GM12864 (cell line): ENCODE results near the gene TMEM116.
"Not testable (repeated sequence)": the region's sequence is repeated elsewhere in the genome, so short reads cannot be mapped to it uniquely, and the experiment has no call there.

Source experiments
- DNase-seq: peaks from one replicate; pipeline ENCODE4 v3.0.0-alpha.2; 2011; ENCODE audit warnings: low read depth
- H3K4me3 ChIP-seq: 2 replicates; pipeline ENCODE4 v1.5.1; 2011; ENCODE audit warnings: mild to moderate bottlenecking, low read depth, low read length, control low read depth
- TF ChIP-seq, protein P1 (sequence below): IDR thresholded peaks from 2 replicates; pipeline ENCODE4 v1.5.1; 2011; ENCODE audit warnings: low read depth, mild to moderate bottlenecking, moderate library complexity, low read length, control low read depth, inconsistent platforms; ENCODE audit errors: missing control alignments

TMEM116 gene

DNA sequence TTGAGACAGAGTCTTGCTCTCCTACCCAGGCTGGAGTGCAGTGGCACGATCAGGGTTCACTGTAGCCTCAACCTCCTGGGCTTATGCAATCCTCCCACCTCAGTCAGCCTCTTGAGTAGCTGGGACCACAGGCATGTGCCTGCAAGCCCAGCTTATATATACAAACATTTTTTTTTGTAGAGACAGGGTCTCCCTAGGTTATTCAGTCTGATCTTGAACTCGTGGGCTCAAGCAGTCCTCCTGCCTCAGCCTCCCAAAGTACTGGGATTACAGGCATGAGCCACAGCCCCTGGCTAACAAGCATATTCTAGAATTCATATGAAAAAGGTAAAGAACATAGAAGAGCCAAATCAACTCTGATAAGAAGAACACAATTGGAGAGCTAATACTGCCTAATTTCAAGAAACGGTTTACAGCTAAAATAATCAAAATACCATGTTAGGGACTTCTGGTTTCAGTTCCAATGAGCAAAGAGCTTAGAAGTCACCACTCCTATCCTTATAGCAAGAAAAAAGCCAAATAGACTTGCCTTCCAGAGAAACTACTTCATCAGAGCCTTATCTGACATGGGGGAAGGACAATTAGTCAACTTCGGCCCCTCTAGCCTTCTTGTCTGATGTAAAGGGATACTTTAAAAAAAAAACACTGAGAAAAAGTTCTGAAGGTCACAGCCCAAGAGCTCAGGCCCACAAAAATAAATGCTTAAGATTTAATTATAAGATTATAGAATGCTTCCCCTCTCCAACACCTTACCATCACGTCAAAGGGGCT, 37.6 kb downstream of the TMEM116 start:
- TF ChIP-seq, protein P1, sequence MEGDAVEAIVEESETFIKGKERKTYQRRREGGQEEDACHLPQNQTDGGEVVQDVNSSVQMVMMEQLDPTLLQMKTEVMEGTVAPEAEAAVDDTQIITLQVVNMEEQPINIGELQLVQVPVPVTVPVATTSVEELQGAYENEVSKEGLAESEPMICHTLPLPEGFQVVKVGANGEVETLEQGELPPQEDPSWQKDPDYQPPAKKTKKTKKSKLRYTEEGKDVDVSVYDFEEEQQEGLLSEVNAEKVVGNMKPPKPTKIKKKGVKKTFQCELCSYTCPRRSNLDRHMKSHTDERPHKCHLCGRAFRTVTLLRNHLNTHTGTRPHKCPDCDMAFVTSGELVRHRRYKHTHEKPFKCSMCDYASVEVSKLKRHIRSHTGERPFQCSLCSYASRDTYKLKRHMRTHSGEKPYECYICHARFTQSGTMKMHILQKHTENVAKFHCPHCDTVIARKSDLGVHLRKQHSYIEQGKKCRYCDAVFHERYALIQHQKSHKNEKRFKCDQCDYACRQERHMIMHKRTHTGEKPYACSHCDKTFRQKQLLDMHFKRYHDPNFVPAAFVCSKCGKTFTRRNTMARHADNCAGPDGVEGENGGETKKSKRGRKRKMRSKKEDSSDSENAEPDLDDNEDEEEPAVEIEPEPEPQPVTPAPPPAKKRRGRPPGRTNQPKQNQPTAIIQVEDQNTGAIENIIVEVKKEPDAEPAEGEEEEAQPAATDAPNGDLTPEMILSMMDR, result no peak
- DNase-seq, result no peak
- H3K4me3 ChIP-seq, result no peak overlapping the region

DNA sequence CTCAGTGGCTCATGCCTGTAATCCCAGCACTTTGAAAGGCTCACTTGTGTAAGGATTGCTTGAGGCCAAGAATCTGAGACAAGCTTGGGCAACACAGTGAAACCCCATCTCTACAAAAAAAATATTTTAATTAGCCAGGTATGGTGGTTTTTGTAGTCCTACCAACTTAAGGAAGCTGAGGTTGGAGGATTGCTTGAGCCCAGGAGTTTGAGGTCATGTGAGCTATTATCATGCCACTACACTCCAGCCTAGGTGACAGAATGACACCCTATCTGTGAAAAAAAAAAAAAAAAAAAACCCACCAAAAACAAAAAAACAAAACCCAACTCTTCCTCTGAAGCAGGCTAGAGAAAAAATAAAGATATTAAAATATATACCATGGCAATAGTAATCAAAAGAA, 41.2 kb downstream of the TMEM116 start:
- H3K4me3 ChIP-seq, result no peak overlapping the region
- TF ChIP-seq, protein P1, result no peak
- DNase-seq, result no peak

DNA sequence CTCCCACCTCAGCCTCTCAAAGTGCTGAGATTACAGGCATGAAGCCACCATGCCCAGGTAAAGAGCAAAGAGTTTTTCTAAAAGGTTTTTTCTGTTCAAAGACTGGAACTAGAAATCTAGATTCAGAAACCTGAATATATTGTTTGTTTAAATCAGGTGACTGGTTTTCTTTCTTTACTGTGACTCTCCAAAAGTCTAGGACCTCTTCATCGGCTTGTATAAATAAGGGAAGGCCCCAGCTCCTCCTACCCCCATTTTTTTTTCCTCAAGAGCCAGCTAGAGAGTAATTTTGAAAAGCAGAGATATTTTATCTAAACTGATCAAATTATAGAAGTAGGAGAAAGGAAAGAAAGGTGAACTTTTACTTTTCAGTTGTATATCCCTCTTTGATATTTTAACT, 48.0 kb downstream of the TMEM116 start:
- TF ChIP-seq, protein P1, result no peak
- no peak for DNase-seq
- no peak overlapping the region for H3K4me3 ChIP-seq

DNA sequence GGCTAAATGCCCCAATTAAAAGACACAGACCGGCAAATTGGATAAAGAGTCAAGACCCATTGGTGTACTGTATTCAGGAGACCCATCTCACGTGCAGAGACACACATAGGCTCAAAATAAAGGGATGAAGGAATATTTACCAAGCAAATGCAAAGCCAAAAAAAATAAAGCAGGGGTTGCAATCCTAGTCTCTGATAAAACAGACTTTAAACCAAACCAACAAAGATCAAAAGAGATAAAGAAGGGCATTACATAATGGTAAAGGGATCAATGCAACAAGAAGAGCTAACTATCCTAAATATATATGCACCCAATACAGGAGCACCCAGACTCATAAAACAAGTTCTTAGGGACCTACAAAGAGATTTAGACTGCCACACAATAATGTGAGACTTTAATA, 53.4 kb downstream of the TMEM116 start:
- not testable (repeated sequence) for DNase-seq, H3K4me3 ChIP-seq

DNA sequence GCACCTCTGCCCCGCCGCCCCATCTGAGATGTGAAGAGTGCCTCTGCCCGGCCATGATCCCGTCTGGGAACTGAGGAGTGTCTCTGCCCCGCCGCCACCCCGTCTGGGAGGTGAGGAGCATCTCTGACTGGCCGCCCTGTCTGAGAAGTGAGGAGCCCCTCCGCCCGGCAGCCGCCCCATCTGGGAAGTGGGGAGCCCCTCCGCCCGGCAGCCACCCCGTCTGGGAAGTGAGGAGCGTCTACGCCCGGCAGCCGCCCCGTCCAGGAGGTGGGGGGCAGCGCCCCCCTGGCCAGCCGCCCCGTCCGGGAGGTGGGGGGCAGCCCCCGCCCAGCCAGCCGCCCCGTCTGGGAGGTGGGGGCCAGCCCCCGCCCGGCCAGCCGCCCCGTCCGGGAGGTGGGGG, 55.7 kb downstream of the TMEM116 start:
- not testable (repeated sequence) for DNase-seq

DNA sequence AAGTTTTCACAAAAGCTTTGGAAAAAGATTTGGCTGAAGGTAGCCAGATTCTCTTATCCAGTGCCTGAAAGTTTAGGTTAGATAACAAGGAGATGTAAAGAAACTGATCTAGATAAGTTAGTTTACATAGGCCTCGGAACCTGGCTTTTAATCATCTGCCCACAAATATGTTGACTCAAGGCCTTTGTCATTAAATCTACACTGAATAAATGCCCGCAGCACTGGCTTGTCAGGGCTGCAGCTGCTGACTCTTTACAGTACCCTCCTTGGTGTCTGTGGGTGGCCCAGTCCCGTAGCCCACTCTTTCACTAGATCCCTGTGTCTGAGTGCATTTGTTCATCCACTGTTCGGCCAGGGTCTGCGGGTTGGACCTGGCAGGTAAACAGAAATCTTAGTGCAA, 58.0 kb downstream of the TMEM116 start:
- H3K4me3 ChIP-seq, result no peak overlapping the region
- DNase-seq, result no peak
- TF ChIP-seq, protein P1, result no peak

More for the DNA sequence above, 55.7 kb downstream of the TMEM116 start:
- not testable (repeated sequence) for H3K4me3 ChIP-seq

DNA sequence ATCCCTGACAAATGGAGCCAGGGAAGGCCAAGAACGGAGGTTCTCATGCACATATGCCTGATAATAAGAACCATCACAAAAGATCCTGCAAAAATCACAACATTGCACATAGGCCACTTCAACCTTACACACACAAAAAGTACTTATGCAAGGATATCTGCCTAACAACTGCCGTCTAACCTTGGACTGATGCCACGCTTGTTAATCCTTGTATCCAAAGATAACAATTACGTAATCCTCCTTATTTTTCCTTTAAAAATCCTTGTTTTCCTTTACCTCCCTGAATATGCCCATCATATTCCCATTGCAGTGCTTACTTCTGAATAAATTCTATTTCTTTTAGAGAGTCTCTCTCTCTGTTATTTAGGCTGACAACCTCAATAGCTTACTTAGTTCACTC, 59.5 kb downstream of the TMEM116 start:
- DNase-seq, result no peak
- no peak overlapping the region for H3K4me3 ChIP-seq
- TF ChIP-seq, protein P1, result no peak

DNA sequence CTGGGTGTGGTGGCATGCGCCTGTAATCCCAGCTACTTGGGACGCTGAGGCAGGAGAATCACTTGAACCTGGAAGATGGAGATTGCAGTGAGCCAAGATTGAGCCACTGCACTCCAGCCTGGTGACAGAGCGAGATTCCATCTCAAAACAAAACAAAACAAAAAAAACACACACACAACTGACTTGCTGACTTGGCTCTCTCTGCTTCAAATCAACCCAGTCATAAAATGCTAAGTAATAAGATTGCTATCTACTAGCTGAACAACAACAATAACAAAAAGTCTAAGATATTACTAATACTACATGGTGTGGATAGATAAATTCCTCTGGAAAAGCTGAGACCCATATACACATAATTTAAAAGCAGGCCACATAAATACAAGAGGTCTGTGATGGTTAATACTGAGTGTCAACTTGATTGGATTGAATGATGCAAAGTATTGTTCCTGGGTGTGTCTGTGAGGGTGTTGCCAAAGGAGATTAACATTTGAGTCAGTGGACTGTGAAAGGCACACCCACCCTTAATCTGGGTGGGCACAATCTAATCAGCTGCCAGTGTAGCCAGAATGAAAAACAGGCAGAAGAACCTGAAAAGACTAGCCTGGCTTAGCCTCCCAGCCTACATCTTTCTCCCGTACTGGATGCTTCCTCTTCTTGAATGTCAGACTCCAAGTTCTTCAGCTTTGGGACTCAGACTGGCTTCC, 60.7 kb downstream of the TMEM116 start:
- not testable (repeated sequence) for DNase-seq, H3K4me3 ChIP-seq

DNA sequence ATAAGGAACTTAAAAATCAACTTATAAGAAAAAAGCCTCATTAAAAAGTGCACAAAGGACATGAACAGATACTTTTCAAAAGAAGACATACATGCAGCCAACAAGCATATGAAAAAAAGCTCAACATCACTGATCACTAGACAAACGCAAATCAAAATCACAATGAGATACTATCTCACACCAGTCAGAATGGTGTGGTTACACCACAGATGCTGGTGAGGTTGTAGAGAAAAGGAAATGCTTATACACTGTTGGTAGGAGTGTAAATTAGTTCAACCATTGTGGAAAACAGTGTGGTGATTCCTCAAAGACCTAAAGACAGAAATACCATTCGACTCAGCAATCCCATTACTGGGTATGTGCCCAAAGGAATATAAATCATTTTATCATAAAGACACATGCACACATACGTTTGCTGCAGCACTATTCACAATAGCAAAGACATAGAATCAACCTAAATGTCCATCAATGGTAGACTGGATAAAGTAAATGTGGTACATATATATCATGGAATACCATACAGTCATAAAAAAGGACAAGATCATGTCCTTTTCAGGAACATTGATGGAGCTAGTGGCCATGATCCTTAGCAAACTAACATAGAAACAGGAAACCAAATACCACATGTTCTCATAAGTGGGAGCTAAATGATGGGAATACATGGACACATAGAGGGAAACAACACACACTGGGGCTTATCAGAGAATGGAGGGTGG, 61.8 kb downstream of the TMEM116 start:
- not testable (repeated sequence) for DNase-seq, H3K4me3 ChIP-seq
